Muscle of back (tissue), 11 donors: ENCODE results near the gene NRG3. TPM values are rescaled to one million over a fixed set of nuclear protein-coding genes. Genes with fewer than 3 reads are reported as not detected.

Source experiments
- DNase-seq, 3 donors: peaks; one replicate each; pipeline versions ENCODE4 v3.0.0 to v3.0.0-alpha.2; 2013
- polyA plus RNA-seq, 10 donors: library from polyadenylated mRNA; unstranded; fragments of 120-200 nt; gene quantifications; one replicate each; pipeline ENCODE4 v1.2.1, GENCODE V29; 2013; ENCODE audit not compliant: insufficient read length in 10 of 10

The NRG3 gene
- polyA plus RNA-seq, 10 donors = 0.12 to 0.64 (median 0.21) TPM

GRCh38 chr10:82801289-82801688 lies 926.3 kb downstream of the NRG3 start:
- DNase-seq = no peak

GRCh38 chr10:82811621-82812020 lies 936.6 kb downstream of the NRG3 start:
- DNase-seq = no peak

GRCh38 chr10:82813856-82814255 lies 938.9 kb downstream of the NRG3 start:
- no peak for DNase-seq

- DNase-seq = no peak
Observed at GRCh38 chr10:82814635-82815034, 939.6 kb downstream of the NRG3 start.

GRCh38 chr10:82815680-82816079 lies 940.7 kb downstream of the NRG3 start:
- no peak for DNase-seq

- DNase-seq = no peak
Observed at GRCh38 chr10:82817676-82818422, 942.9 kb downstream of the NRG3 start.

GRCh38 chr10:82821043-82821442 lies 946.0 kb downstream of the NRG3 start:
- no peak for DNase-seq

- peak in 1 of 3 donors; percentile 21 for DNase-seq
Observed at GRCh38 chr10:82826132-82826531, 951.1 kb downstream of the NRG3 start.

GRCh38 chr10:82827901-82828300 lies 952.9 kb downstream of the NRG3 start:
- no peak for DNase-seq

- no peak for DNase-seq
Observed at GRCh38 chr10:82847242-82847641, 972.2 kb downstream of the NRG3 start.

- DNase-seq = no peak
Observed at GRCh38 chr10:82850191-82850590, 975.2 kb downstream of the NRG3 start.

- DNase-seq = no peak
Observed at GRCh38 chr10:82856957-82857613, 982.1 kb downstream of the NRG3 start.

GRCh38 chr10:82861889-82862288 lies 986.9 kb downstream of the NRG3 start:
- no peak for DNase-seq

- DNase-seq = no peak
Observed at GRCh38 chr10:82865366-82865765, 990.4 kb downstream of the NRG3 start.

- DNase-seq = peak in 1 of 3 donors; percentile 43
Observed at GRCh38 chr10:82866424-82867020, 991.5 kb downstream of the NRG3 start.

- DNase-seq = no peak
Observed at GRCh38 chr10:82867056-82867455, 992.1 kb downstream of the NRG3 start.

- no peak for DNase-seq
Observed at GRCh38 chr10:82874671-82875070, 999.7 kb downstream of the NRG3 start.

GRCh38 chr10:82880776-82881290 lies 1005.8 kb downstream of the NRG3 start:
- DNase-seq = no peak

GRCh38 chr10:82882722-82883121 lies 1007.7 kb downstream of the NRG3 start:
- DNase-seq = no peak

- DNase-seq = peak in 1 of 3 donors; percentile 8
Observed at GRCh38 chr10:82883603-82884002, 1008.6 kb downstream of the NRG3 start.

- no peak for DNase-seq
Observed at GRCh38 chr10:82887488-82887887, 1012.5 kb downstream of the NRG3 start.

- DNase-seq = no peak
Observed at GRCh38 chr10:82888809-82889455, 1013.9 kb downstream of the NRG3 start.
